Activated CD8-positive, alpha-beta T cell treated with anti-CD3 and anti-CD28 coated beads for 36 hours (primary cell): ENCODE results near the gene DLG3. TPM values are rescaled to one million over a fixed set of nuclear protein-coding genes. Genes with fewer than 3 reads are reported as not detected.

Source experiments
- ATAC-seq: fragments of 200-7000 bp; cut with Tn5 transposase; one replicate; pipeline ENCODE4 v1.10.0; 2021; ENCODE audit warnings: mild to moderate bottlenecking, moderate library complexity
- CTCF ChIA-PET: fragments of 350-600 bp; sonication (Branson Sonifier 250); formaldehyde crosslinking; loops from one replicate; lab custom pipeline; 2021; ENCODE audit warnings: antibody characterized with exemption; lab: Charles Lee
- POLR2A ChIA-PET: fragments of 350-600 bp; sonication (Branson Sonifier 250); formaldehyde crosslinking; loops from one replicate; lab custom pipeline; 2021; ENCODE audit warnings: antibody characterized with exemption; lab: Charles Lee
- DNase-seq: peaks from one replicate; pipeline ENCODE4 v3.0.0-alpha.2; 2020
- H3K27ac Mint-ChIP-seq: one replicate; pipeline ENCODE4 v1.8.0; 2021; ENCODE audit warnings: mild to moderate bottlenecking, mixed read lengths
- H3K27me3 Mint-ChIP-seq: one replicate; pipeline ENCODE4 v1.8.0; 2021; ENCODE audit warnings: mixed read lengths
- H3K36me3 Mint-ChIP-seq: one replicate; pipeline ENCODE4 v1.8.0; 2021; ENCODE audit warnings: low read depth, mixed read lengths
- H3K4me1 Mint-ChIP-seq: one replicate; pipeline ENCODE4 v1.8.0; 2021; ENCODE audit warnings: low read depth, mixed read lengths
- H3K4me3 Mint-ChIP-seq: one replicate; pipeline ENCODE4 v1.8.0; 2021; ENCODE audit warnings: mild to moderate bottlenecking, moderate library complexity, mixed read lengths
- H3K9me3 Mint-ChIP-seq: one replicate; pipeline ENCODE4 v1.8.0; 2021; ENCODE audit warnings: mixed read lengths
- CTCF ChIP-seq: fragments of 200-600 bp; IDR thresholded peaks from one replicate; pipeline ENCODE4 v1.8.0; 2022; ENCODE audit warnings: antibody characterized with exemption, mild to moderate bottlenecking
- intact Hi-C: fragments of 100-400 bp; cut with micrococcal nuclease; formaldehyde crosslinking; loops from one replicate; pipeline ENCODE4 v1.10.0; 2022
- total RNA-seq, 2 experiments: library from RNA; stranded (reverse); gene quantifications; one replicate each; pipeline ENCODE4 v1.2.3, GENCODE V29; 2021

DLG3 gene
- total RNA-seq, 2 experiments from 2014 or later: 24.8 to 27.3 TPM

GRCh38 chrX:70424801-70425200, 19.8 kb upstream of the DLG3 start:
- H3K4me3 Mint-ChIP-seq: no peak overlapping the region

GRCh38 chrX:70426286-70427278, 18.1 kb upstream of the DLG3 start:
- Mint-ChIP-seq H3K9me3 (no peaks in the 10 kb centered on the region), H3K36me3 (no peaks in the 10 kb centered on the region), H3K4me3 (no peak overlapping the region), H3K4me1 (no peaks in the 10 kb centered on the region), H3K27me3 (peaks cover 1% of the 10 kb centered on the region), H3K27ac (no peak overlapping the region)
- ChIA-PET POLR2A (no interaction called here), CTCF (no interaction called here)
- no peak for TF ChIP-seq CTCF
- ATAC-seq: no peak
- intact Hi-C loops: no loop called here
- no peak for DNase-seq

More at GRCh38 chrX:70424801-70425200, 19.8 kb upstream of the DLG3 start:
- ChIA-PET POLR2A (no interaction called here), CTCF (interaction anchor here (1.3 kb wide), 1 partner anchor 8 kb away, joined by 4 read pairs; no protein-coding TSS in a partner anchor)
- H3K36me3 Mint-ChIP-seq: no peaks in the 10 kb centered on the region
- no peak for TF ChIP-seq CTCF
- no peaks in the 10 kb centered on the region for H3K9me3 Mint-ChIP-seq
- H3K27me3 Mint-ChIP-seq: peaks cover 1% of the 10 kb centered on the region
- no peak for ATAC-seq
- DNase-seq: no peak
- H3K4me1 Mint-ChIP-seq: no peaks in the 10 kb centered on the region
- no peak overlapping the region for H3K27ac Mint-ChIP-seq
- intact Hi-C loops: no loop called here

- H3K4me1 Mint-ChIP-seq: no peaks in the 10 kb centered on the region
- no peaks in the 10 kb centered on the region for H3K9me3 Mint-ChIP-seq
- intact Hi-C loops: no loop called here
- no peak for ATAC-seq
- peaks cover 1% of the 10 kb centered on the region for H3K27me3 Mint-ChIP-seq
- H3K4me3 Mint-ChIP-seq: no peak overlapping the region
- TF ChIP-seq CTCF: no peak
- DNase-seq: no peak
- no peak overlapping the region for H3K27ac Mint-ChIP-seq
- H3K36me3 Mint-ChIP-seq: no peaks in the 10 kb centered on the region
- ChIA-PET POLR2A (no interaction called here), CTCF (no interaction called here)
Measured at GRCh38 chrX:70427365-70427764, 17.3 kb upstream of the DLG3 start.

- intact Hi-C loops: loop anchor here (10.0 kb wide), 1 partner anchor 295 kb away; the partner anchor contains the start of gene IGBP1
- ChIA-PET POLR2A (interaction anchor here (0.6 kb wide), 1 partner anchor 23 kb away, joined by 3 read pairs; no protein-coding TSS in a partner anchor), CTCF (no interaction called here)
Measured at GRCh38 chrX:70429759-70430158, 14.9 kb upstream of the DLG3 start.

More at GRCh38 chrX:70429759-70430158, 14.9 kb upstream of the DLG3 start:
- Mint-ChIP-seq H3K9me3 (no peaks in the 10 kb centered on the region), H3K4me3 (no peak overlapping the region), H3K36me3 (no peaks in the 10 kb centered on the region), H3K4me1 (peaks cover 8% of the 10 kb centered on the region), H3K27me3 (no peaks in the 10 kb centered on the region), H3K27ac (no peak overlapping the region)
- no peak for ATAC-seq
- DNase-seq: no peak
- TF ChIP-seq CTCF: no peak
